H1 (cell line): ENCODE results near the gene CHD5. TPM values are rescaled to one million over a fixed set of nuclear protein-coding genes. Genes with fewer than 3 reads are reported as not detected.

Experiments
- CTCF ChIA-PET: fragments of 300-600 bp; sonication (Branson Sonifier 250); formaldehyde crosslinking; loops from one replicate; lab custom pipeline; 2021; ENCODE audit not compliant: partially characterized antibody; lab: Charles Lee
- POLR2A ChIA-PET: fragments of 300-600 bp; sonication (Branson Sonifier 250); formaldehyde crosslinking; loops from one replicate; lab custom pipeline; 2021; ENCODE audit warnings: inconsistent platforms; ENCODE audit not compliant: partially characterized antibody; lab: Charles Lee
- DNase-seq, 2 experiments: peaks; one replicate each; pipeline versions ENCODE4 v3.0.0 to v3.0.0-alpha.2; 2010 to 2022; ENCODE audit warnings: low spot score in 2 of 2, low read depth in 1 of 2, mixed read lengths in 1 of 2
- FAIRE-seq: peaks from 2 replicates; lab custom pipeline; 2011; peaks lifted over from hg19 to GRCh38; lab: Jason Lieb, UNC
- H2AFZ ChIP-seq: 2 replicates; pipeline ENCODE4 v1.8.1; 2012; ENCODE audit warnings: low read length, inconsistent platforms
- H2AK5ac ChIP-seq: 2 replicates; pipeline ENCODE4 v1.6.1; 2013; ENCODE audit warnings: low read depth, low read length
- H2BK120ac ChIP-seq: replicated peaks from 2 replicates; pipeline ENCODE3; 2013; ENCODE audit warnings: low read depth, low read length, inconsistent platforms
- H2BK12ac ChIP-seq: 2 replicates; pipeline ENCODE4 v1.6.1; 2013; ENCODE audit warnings: low read depth, low read length
- H2BK15ac ChIP-seq: 2 replicates; pipeline ENCODE4 v1.6.1; 2013; ENCODE audit warnings: low read length
- H2BK20ac ChIP-seq: 2 replicates; pipeline ENCODE4 v1.6.1; 2013; ENCODE audit warnings: low read length
- H2BK5ac ChIP-seq: 2 replicates; pipeline ENCODE4 v1.6.1; 2013; ENCODE audit warnings: low read depth, low read length
- H3K14ac ChIP-seq: 2 replicates; pipeline ENCODE4 v1.6.1; 2013; ENCODE audit warnings: inconsistent platforms; ENCODE audit not compliant: insufficient read length
- H3K18ac ChIP-seq: 2 replicates; pipeline ENCODE4 v1.6.1; 2013; ENCODE audit warnings: low read length; ENCODE audit errors: extremely low read depth
- H3K23ac ChIP-seq: 2 replicates; pipeline ENCODE4 v1.6.1; 2013; ENCODE audit warnings: inconsistent platforms; ENCODE audit not compliant: insufficient read length
- H3K23me2 ChIP-seq: 2 replicates; pipeline ENCODE4 v1.6.1; 2013; ENCODE audit warnings: low read depth, low read length
- H3K27ac ChIP-seq: 2 replicates; pipeline ENCODE4 v1.6.1; 2011; ENCODE audit warnings: low read depth, low read length, inconsistent platforms
- H3K27me3 ChIP-seq, 4 experiments: replicated peaks in 1 of 4; 1 replicate in 1 of 4; 2 replicates in 3 of 4; pipeline versions ENCODE4 v1.6.1 to v1.8.1; 2011 to 2013; ENCODE audit warnings: low read length in 3 of 4, mild to moderate bottlenecking in 3 of 4, inconsistent platforms in 2 of 4, mixed read lengths in 2 of 4, moderate library complexity in 1 of 4; ENCODE audit not compliant: control insufficient read depth in 3 of 4, insufficient read depth in 3 of 4; ENCODE audit errors: extremely low read depth in 1 of 4
- H3K36me3 ChIP-seq, 4 experiments: 2 replicates each; pipeline versions ENCODE4 v1.6.1 to v1.8.1; 2011 to 2013; ENCODE audit warnings: mild to moderate bottlenecking in 4 of 4, low read length in 3 of 4, moderate library complexity in 2 of 4, control low read depth in 1 of 4, inconsistent platforms in 1 of 4; ENCODE audit not compliant: insufficient read depth in 4 of 4, control insufficient read depth in 2 of 4
- H3K4ac ChIP-seq: replicated peaks from 2 replicates; pipeline ENCODE3; 2013; ENCODE audit warnings: low read length, low read depth, mixed read lengths, inconsistent platforms; ENCODE audit not compliant: insufficient read length
- H3K4me1 ChIP-seq, 4 experiments: replicated peaks in 1 of 4; 1 replicate in 1 of 4; 2 replicates in 3 of 4; pipeline versions ENCODE4 v1.6.1 to v1.8.1; 2011 to 2013; ENCODE audit warnings: low read length in 3 of 4, inconsistent platforms in 2 of 4, mixed read lengths in 1 of 4; ENCODE audit not compliant: insufficient read depth in 4 of 4, control insufficient read depth in 3 of 4
- H3K4me2 ChIP-seq, 2 experiments: 2 replicates each; pipeline versions ENCODE4 v1.6.1 to v1.8.1; 2011 to 2013; ENCODE audit warnings: low read depth in 2 of 2, low read length in 2 of 2, control low read depth in 1 of 2, inconsistent platforms in 1 of 2, mild to moderate bottlenecking in 1 of 2; ENCODE audit not compliant: insufficient read depth in 1 of 2
- H3K4me3 ChIP-seq, 4 experiments: fragments of 200-600, 300-600 bp in 1 of 4; sonication (generic), shearing (Covaris generic), sonication (Bioruptor Twin) in 1 of 4; 2 replicates each; pipeline versions ENCODE4 v1.5.1 to v1.8.1; 2011 to 2016; ENCODE audit warnings: low read length in 4 of 4, low read depth in 3 of 4, control low read depth in 2 of 4, inconsistent platforms in 2 of 4, mild to moderate bottlenecking in 2 of 4, mixed read lengths in 1 of 4, moderate library complexity in 1 of 4; ENCODE audit not compliant: insufficient read depth in 2 of 4; ENCODE audit errors: extremely low read depth in 1 of 4
- H3K56ac ChIP-seq: replicated peaks from 2 replicates; pipeline ENCODE3; 2013; ENCODE audit warnings: low read depth, mild to moderate bottlenecking, mixed read lengths, low read length, inconsistent platforms; ENCODE audit not compliant: insufficient read length
- H3K79me1 ChIP-seq: 2 replicates; pipeline ENCODE4 v1.6.1; 2013; ENCODE audit warnings: low read depth, low read length, control low read depth
- H3K79me2 ChIP-seq, 2 experiments: 2 replicates each; pipeline versions ENCODE4 v1.6.1 to v1.8.1; 2012 to 2013; ENCODE audit warnings: low read length in 2 of 2, mild to moderate bottlenecking in 2 of 2, inconsistent platforms in 1 of 2; ENCODE audit not compliant: insufficient read depth in 2 of 2, control insufficient read depth in 1 of 2
- H3K9ac ChIP-seq, 4 experiments: replicated peaks in 1 of 4; 1 replicate in 1 of 4; 2 replicates in 3 of 4; pipeline versions ENCODE4 v1.6.1 to v1.8.1; 2011 to 2013; ENCODE audit warnings: low read depth in 3 of 4, low read length in 3 of 4, control low read depth in 2 of 4, mild to moderate bottlenecking in 2 of 4, moderate library complexity in 2 of 4, inconsistent platforms in 1 of 4; ENCODE audit errors: extremely low read depth in 1 of 4
- H3K9me3 ChIP-seq, 2 experiments: 2 replicates each; pipeline versions ENCODE4 v1.6.1 to v1.8.1; 2012 to 2013; ENCODE audit warnings: mild to moderate bottlenecking in 2 of 2, moderate library complexity in 2 of 2, control low read depth in 1 of 2, inconsistent platforms in 1 of 2, low read depth in 1 of 2, low read length in 1 of 2, mixed read lengths in 1 of 2; ENCODE audit not compliant: insufficient read depth in 2 of 2
- H4K20me1 ChIP-seq, 2 experiments: replicated peaks in 1 of 2; 2 replicates each; pipeline versions ENCODE3 to v1.8.1; 2011 to 2013; ENCODE audit warnings: inconsistent platforms in 2 of 2, low read length in 2 of 2, mild to moderate bottlenecking in 1 of 2; ENCODE audit not compliant: insufficient read depth in 2 of 2, control insufficient read depth in 1 of 2
- H4K5ac ChIP-seq: 2 replicates; pipeline ENCODE4 v1.6.1; 2013; ENCODE audit warnings: low read length, low read depth, mixed read lengths, inconsistent platforms; ENCODE audit not compliant: insufficient read length
- H4K8ac ChIP-seq: 2 replicates; pipeline ENCODE4 v1.8.0; 2013; ENCODE audit warnings: mild to moderate bottlenecking, moderate library complexity, low read length, inconsistent platforms; ENCODE audit not compliant: insufficient read depth; ENCODE audit errors: extremely low read depth
- H4K91ac ChIP-seq: replicated peaks from 2 replicates; pipeline ENCODE3; 2013; ENCODE audit warnings: low read length, mixed read lengths, inconsistent platforms; ENCODE audit not compliant: insufficient read length
- BACH1 ChIP-seq: IDR thresholded peaks from 2 replicates; pipeline ENCODE4 v1.6.1; 2012; ENCODE audit warnings: low read length, improper control_type of control experiment
- BCL11A ChIP-seq, 2 experiments: IDR thresholded peaks; one replicate each; pipeline ENCODE4 v1.6.1; 2011; ENCODE audit warnings: low read depth in 2 of 2, low read length in 2 of 2, mild to moderate bottlenecking in 2 of 2
- CTBP2 ChIP-seq: IDR thresholded peaks from 2 replicates; pipeline ENCODE4 v1.7.0; 2011; ENCODE audit warnings: borderline replicate concordance, mild to moderate bottlenecking, moderate library complexity, mixed read lengths, low read length; ENCODE audit not compliant: insufficient read depth, insufficient read length
- E2F6 ChIP-seq: IDR thresholded peaks from 2 replicates; pipeline ENCODE4 v1.6.1; 2012; ENCODE audit warnings: inconsistent platforms
- EZH2 ChIP-seq: fragments of 200-600 bp; sonication (generic); IDR thresholded peaks from 2 replicates; pipeline ENCODE4 v1.7.1; 2012; ENCODE audit warnings: low read depth, mild to moderate bottlenecking, moderate library complexity, low read length, inconsistent platforms; ENCODE audit not compliant: severe bottlenecking
- FOSL1 ChIP-seq: IDR thresholded peaks from 2 replicates; pipeline ENCODE4 v1.6.1; 2011; ENCODE audit warnings: mild to moderate bottlenecking, low read depth, low read length, moderate library complexity; ENCODE audit not compliant: insufficient read depth
- MAFK ChIP-seq: IDR thresholded peaks from 2 replicates; pipeline ENCODE4 v1.6.1; 2012; ENCODE audit warnings: low read depth, mild to moderate bottlenecking, improper control_type of control experiment, low read length
- RFX5 ChIP-seq: IDR thresholded peaks from 2 replicates; pipeline ENCODE4 v1.6.1; 2011; ENCODE audit warnings: low read depth, low read length, improper control_type of control experiment, borderline replicate concordance
- RNF2 ChIP-seq: fragments of 200-900, 300-1000 bp; sonication (generic); IDR thresholded peaks from 2 replicates; pipeline ENCODE4 v1.7.1; 2016; ENCODE audit warnings: borderline replicate concordance, low read depth, mild to moderate bottlenecking, antibody characterized with exemption, low read length; ENCODE audit not compliant: poor library complexity, severe bottlenecking; ENCODE audit errors: missing control alignments
- RXRA ChIP-seq: IDR thresholded peaks from 2 replicates; pipeline ENCODE4 v1.6.1; 2011; ENCODE audit warnings: low read depth, mild to moderate bottlenecking, low read length, moderate library complexity; ENCODE audit not compliant: insufficient read depth
- SIX5 ChIP-seq: IDR thresholded peaks from 2 replicates; pipeline ENCODE4 v1.6.1; 2011; ENCODE audit warnings: mild to moderate bottlenecking, low read depth, low read length
- TAF7 ChIP-seq: optimal IDR thresholded peaks from 2 replicates; pipeline ENCODE3; 2011; ENCODE audit warnings: low read depth, mild to moderate bottlenecking, inconsistent platforms, low read length, moderate library complexity, borderline replicate concordance
- YY1 ChIP-seq: IDR thresholded peaks from 2 replicates; pipeline ENCODE4 v1.6.1; 2011; ENCODE audit warnings: low read depth, mild to moderate bottlenecking, low read length
- WGBS, 2 experiments: shearing (Covaris generic) in 1 of 2; methylation state at CpG; one replicate each; pipeline versions ENCODE4 v1.1.6 to v1.1.7; 2013 to 2015; ENCODE audit warnings: low lambda C conversion rate in 2 of 2, mixed read lengths in 2 of 2, inconsistent platforms in 1 of 2, low coverage in 1 of 2, missing lambda C conversion rate in 1 of 2; ENCODE audit not compliant: insufficient replicate concordance in 2 of 2, insufficient coverage in 1 of 2, insufficient read length in 1 of 2; ENCODE audit errors: extremely low coverage in 1 of 2, missing lambda C conversion rate in 1 of 2; 5-methylcytosine and 5-hydroxymethylcytosine counted together
- polyA plus RNA-seq, 7 experiments: library from polyadenylated mRNA; depleted of rRNA in 3 of 7; stranded (reverse) in 5 of 7; unstranded in 2 of 7; fragments of >200 nt in 5 of 7; fragments of 200-250 nt in 2 of 7; gene quantifications; 1 replicate in 5 of 7; 2 replicates in 1 of 7; 4 replicates in 1 of 7; pipeline versions ENCODE4 v1.2.1 to v1.2.3, GENCODE V29; 2011 to 2013; ENCODE audit warnings: missing spikeins in 2 of 7, mixed read lengths in 2 of 7
- total RNA-seq: library from RNA; stranded (reverse); fragmentation: NEBNext Ultra II Directional; extraction: Animal tissue kit (Norgen Biotek cat#: 25700); gene quantifications from 2 replicates; pipeline ENCODE4 v1.2.1, GENCODE V29; 2021

Gene CHD5
- total and polyA plus RNA-seq, 2 of the 8 experiments (the other 6 are each of a cell fraction or from before 2014, with no cell fraction given) = 0.42 to 1.8 TPM

- Histone ChIP-seq H3K4me3 (no peak overlapping the region), H3K18ac (no peak overlapping the region), H4K8ac (no peak overlapping the region), H4K91ac (no peak overlapping the region), H2AFZ (no peak overlapping the region), H2BK12ac (no peak overlapping the region), H3K4ac (no peak overlapping the region), H2BK5ac (no peak overlapping the region), H3K4me1 (no peaks in the 10 kb centered on the region), H3K27me3 (0 out of 7 replicates have a peak, but pooled peaks cover 0 to 2% (median 0%) of the 10 kb centered on the region in 4 experiments), H3K9me3 (no peaks in the 10 kb centered on the region), H3K79me1 (no peaks in the 10 kb centered on the region), H2BK15ac (no peak overlapping the region), H2AK5ac (no peak overlapping the region), H3K27ac (no peak overlapping the region), H3K14ac (no peak overlapping the region), H3K23ac (no peak overlapping the region), H2BK120ac (no peak overlapping the region), H3K36me3 (no peaks in the 10 kb centered on the region), H2BK20ac (no peak overlapping the region), H3K56ac (no peak overlapping the region), H3K23me2 (no peaks in the 10 kb centered on the region), H4K5ac (no peak overlapping the region), H3K4me2 (no peak overlapping the region), H4K20me1 (no peaks in the 10 kb centered on the region), H3K9ac (no peak overlapping the region), H3K79me2 (no peaks in the 10 kb centered on the region)
- POLR2A ChIA-PET = no interaction called here
- CTCF ChIA-PET = interaction anchor here (0.6 to 0.9 kb wide), 3 partner anchors 23 to 67 kb away, joined by 3 read pairs; no protein-coding TSS in a partner anchor
- WGBS, 2 experiments = 80% methylated on average over 3 of the region's 3 CpGs; no CpG with 5 or more reads in 1 of the 2 experiments
- no peak for FAIRE-seq
- DNase-seq = no peak
- TF ChIP-seq RFX5 (no peak), E2F6 (no peak), MAFK (no peak), TAF7 (no peak), SIX5 (no peak), FOSL1 (no peak), BACH1 (no peak), CTBP2 (no peak), RXRA (no peak), EZH2 (no peak), BCL11A (IDR thresholded peaks at IDR 0.05; ENCODE audit: low read depth in 2 of 2, low read length in 2 of 2) (no peak), RNF2 (no peak), YY1 (no peak)
Observed at GRCh38 chr1:6118415-6118814, 61.7 kb downstream of the CHD5 start.
